A549 (cell line): Measurements from ENCODE around the gene MTX2. TPM values are rescaled to one million over a fixed set of nuclear protein-coding genes. Genes with fewer than 3 reads are reported as not detected.
"Not testable (repeated sequence)": the region's sequence is repeated elsewhere in the genome, so short reads cannot be mapped to it uniquely, and the experiment has no call there.

Experiments
- ATAC-seq, 2 experiments: fragments of 200-7000 bp in 1 of 2; fragments of >200 bp in 1 of 2; cut with Nextera tagmentation in 1 of 2; cut with Tn5 transposase in 1 of 2; 3 replicates each; pipeline versions ENCODE4 v1.8.0 to v1.9.1; 2018 to 2020; ENCODE audit warnings: mild to moderate bottlenecking in 1 of 2, moderate library complexity in 1 of 2
- CTCF ChIA-PET: fragments of 300-600 bp; sonication (Branson Sonifier 250); formaldehyde crosslinking; extraction: SDS; loops from one replicate; lab custom pipeline; 2021; ENCODE audit warnings: antibody characterized with exemption, inconsistent platforms; lab: Yijun Ruan, JAX
- POLR2A ChIA-PET: fragments of 350-600 bp; formaldehyde crosslinking; extraction: SDS; loops from one replicate; lab custom pipeline; 2021; ENCODE audit warnings: antibody characterized with exemption, inconsistent platforms; lab: Yijun Ruan, JAX
- DNase-seq, 2 experiments: peaks; one replicate each; pipeline versions ENCODE4 v3.0.0 to v3.0.0-alpha.2; 2011 to 2016; ENCODE audit warnings: low read depth in 1 of 2, low spot score in 1 of 2
- FAIRE-seq: peaks from 2 replicates; lab custom pipeline; 2011; peaks lifted over from hg19 to GRCh38; lab: Jason Lieb, UNC
- H3K27ac ChIP-seq, 2 experiments: fragments of >200 bp; sonication (Bioruptor Twin); formaldehyde crosslinking; 3 replicates each; pipeline ENCODE4 v1.5.1; 2016 to 2017
- H3K4me1 ChIP-seq: fragments of >200 bp; sonication (Bioruptor Twin); formaldehyde crosslinking; 3 replicates; pipeline ENCODE4 v1.6.1; 2016
- H3K4me2 ChIP-seq: fragments of >200 bp; sonication (Bioruptor Twin); formaldehyde crosslinking; 3 replicates; pipeline ENCODE4 v1.6.1; 2016
- H3K4me3 ChIP-seq: fragments of >200 bp; sonication (Bioruptor Twin); formaldehyde crosslinking; 3 replicates; pipeline ENCODE4 v1.5.1; 2016
- H3K9me3 ChIP-seq: fragments of >200 bp; sonication (Bioruptor Twin); formaldehyde crosslinking; 3 replicates; pipeline ENCODE4 v1.6.1; 2016
- CHD2 ChIP-seq: fragments of 150-350 bp; IDR thresholded peaks from 2 replicates; pipeline ENCODE4 v1.6.1; 2014; ENCODE audit warnings: low read length; ENCODE audit not compliant: partially characterized antibody
- KDM1A ChIP-seq: fragments of 200-600 bp; sonication (generic); IDR thresholded peaks from 2 replicates; pipeline ENCODE4 v1.6.1; 2016; ENCODE audit warnings: low read depth, mild to moderate bottlenecking
- PHF8 ChIP-seq: fragments of 200-600 bp; sonication (generic); IDR thresholded peaks from 2 replicates; pipeline ENCODE4 v1.6.1; 2016; ENCODE audit warnings: low read depth, mild to moderate bottlenecking, antibody characterized with exemption, moderate library complexity, borderline replicate concordance
- RAD21 ChIP-seq, 2 experiments: fragments of >200 bp in 1 of 2; sonication (Bioruptor Twin) in 1 of 2; formaldehyde crosslinking in 1 of 2; IDR thresholded peaks in 1 of 2; conservative IDR thresholded peaks in 1 of 2; 2 replicates in 1 of 2; 3 replicates in 1 of 2; pipeline ENCODE4 v1.6.1; 2012 to 2018; ENCODE audit warnings: inconsistent platforms in 1 of 2
- RFX5 ChIP-seq: fragments of 450-650 bp; IDR thresholded peaks from 2 replicates; pipeline ENCODE4 v1.7.1; 2014; ENCODE audit warnings: antibody characterized with exemption, mild to moderate bottlenecking, moderate library complexity
- TP53 ChIP-seq: fragments of 250-450 bp; sonication (Bioruptor Pico); IDR thresholded peaks from 2 replicates; pipeline ENCODE4 v1.5.0; 2021; ENCODE audit warnings: mild to moderate bottlenecking, moderate library complexity
- WGBS: methylation state at CpG from one replicate; pipeline ENCODE4 v1.1.6; 2017; ENCODE audit errors: missing lambda C conversion rate; 5-methylcytosine and 5-hydroxymethylcytosine counted together
- polyA plus RNA-seq, 4 experiments: library from polyadenylated mRNA; depleted of rRNA in 3 of 4; stranded (reverse); fragments of >200 nt; fragmentation: RNase III in 1 of 4; extraction: RNeasy Plus Mini Kit Qiagen cat#74134 plus additional on column Dnase treatment in 1 of 4; gene quantifications; 2 replicates in 3 of 4; 3 replicates in 1 of 4; pipeline ENCODE4 v1.2.3, GENCODE V29; 2011 to 2017
- TF ChIP-seq, protein P1 (sequence below): fragments of 200-600 bp; sonication (generic); IDR thresholded peaks from 2 replicates; pipeline ENCODE4 v1.6.1; 2016; ENCODE audit warnings: antibody characterized with exemption, mild to moderate bottlenecking, moderate library complexity

MTX2 gene
- polyA plus RNA-seq, 2 of the 4 experiments (the other 2 are of a cell fraction): 56.9 to 81.8 TPM

DNA sequence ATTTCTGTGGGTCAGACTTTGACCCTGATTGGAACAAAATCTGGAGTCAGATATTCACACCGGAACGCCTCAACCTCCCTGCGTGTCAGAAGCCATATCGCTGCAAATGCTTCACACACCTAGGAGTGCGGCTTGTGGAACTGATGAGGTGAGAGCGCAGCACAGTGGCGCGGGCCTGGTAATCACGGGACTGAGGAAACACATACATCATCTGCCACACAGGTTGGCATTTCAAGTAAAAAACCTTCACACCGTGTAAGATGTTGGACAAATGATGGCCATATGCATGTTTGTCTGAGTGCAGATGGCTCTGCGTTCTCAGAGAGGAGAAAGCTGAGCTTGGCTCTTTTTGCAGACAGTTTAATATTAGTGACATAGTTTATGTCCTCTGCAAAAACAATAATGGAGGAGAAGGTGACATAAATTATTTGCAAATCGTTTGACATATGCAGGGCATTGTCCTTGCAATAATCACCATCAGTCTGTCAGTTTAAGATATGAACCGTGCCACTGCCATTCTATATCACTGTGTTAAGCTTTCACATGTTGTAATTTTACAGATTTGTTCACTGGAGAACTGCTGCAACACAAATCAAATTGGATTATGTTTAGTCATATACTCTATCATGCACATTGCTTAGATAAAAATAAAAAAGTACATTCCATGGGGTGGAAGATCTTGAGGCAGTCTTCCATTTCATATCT, 101.4 kb downstream of the MTX2 start:
- H3K4me2 ChIP-seq: no peak overlapping the region
- no peak for FAIRE-seq
- H3K27ac ChIP-seq: no peak overlapping the region
- no peak for DNase-seq
- ChIA-PET CTCF (interaction anchor here (1.1 kb wide), 1 partner anchor 37 kb away, joined by 3 read pairs; no protein-coding TSS in a partner anchor), POLR2A (no interaction called here)
- no peak overlapping the region for H3K4me3 ChIP-seq
- H3K9me3 ChIP-seq: no peaks in the 10 kb centered on the region
- no peaks in the 10 kb centered on the region for H3K4me1 ChIP-seq
- ATAC-seq: no peak
- TF ChIP-seq RAD21 (conservative IDR thresholded peaks at IDR 0.05 in 1 of 2, IDR thresholded peaks at IDR 0.05 in 1 of 2) (0 out of 5 replicates have a peak, but pooled peaks of 1 of the 2 experiments have one; percentile 4), TP53 (CRISPR knock-in tag) (no peak)
- TF ChIP-seq, protein P1, sequence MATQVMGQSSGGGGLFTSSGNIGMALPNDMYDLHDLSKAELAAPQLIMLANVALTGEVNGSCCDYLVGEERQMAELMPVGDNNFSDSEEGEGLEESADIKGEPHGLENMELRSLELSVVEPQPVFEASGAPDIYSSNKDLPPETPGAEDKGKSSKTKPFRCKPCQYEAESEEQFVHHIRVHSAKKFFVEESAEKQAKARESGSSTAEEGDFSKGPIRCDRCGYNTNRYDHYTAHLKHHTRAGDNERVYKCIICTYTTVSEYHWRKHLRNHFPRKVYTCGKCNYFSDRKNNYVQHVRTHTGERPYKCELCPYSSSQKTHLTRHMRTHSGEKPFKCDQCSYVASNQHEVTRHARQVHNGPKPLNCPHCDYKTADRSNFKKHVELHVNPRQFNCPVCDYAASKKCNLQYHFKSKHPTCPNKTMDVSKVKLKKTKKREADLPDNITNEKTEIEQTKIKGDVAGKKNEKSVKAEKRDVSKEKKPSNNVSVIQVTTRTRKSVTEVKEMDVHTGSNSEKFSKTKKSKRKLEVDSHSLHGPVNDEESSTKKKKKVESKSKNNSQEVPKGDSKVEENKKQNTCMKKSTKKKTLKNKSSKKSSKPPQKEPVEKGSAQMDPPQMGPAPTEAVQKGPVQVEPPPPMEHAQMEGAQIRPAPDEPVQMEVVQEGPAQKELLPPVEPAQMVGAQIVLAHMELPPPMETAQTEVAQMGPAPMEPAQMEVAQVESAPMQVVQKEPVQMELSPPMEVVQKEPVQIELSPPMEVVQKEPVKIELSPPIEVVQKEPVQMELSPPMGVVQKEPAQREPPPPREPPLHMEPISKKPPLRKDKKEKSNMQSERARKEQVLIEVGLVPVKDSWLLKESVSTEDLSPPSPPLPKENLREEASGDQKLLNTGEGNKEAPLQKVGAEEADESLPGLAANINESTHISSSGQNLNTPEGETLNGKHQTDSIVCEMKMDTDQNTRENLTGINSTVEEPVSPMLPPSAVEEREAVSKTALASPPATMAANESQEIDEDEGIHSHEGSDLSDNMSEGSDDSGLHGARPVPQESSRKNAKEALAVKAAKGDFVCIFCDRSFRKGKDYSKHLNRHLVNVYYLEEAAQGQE: no peak
- 76% methylated on average over 13 of the region's 13 CpGs for WGBS

DNA sequence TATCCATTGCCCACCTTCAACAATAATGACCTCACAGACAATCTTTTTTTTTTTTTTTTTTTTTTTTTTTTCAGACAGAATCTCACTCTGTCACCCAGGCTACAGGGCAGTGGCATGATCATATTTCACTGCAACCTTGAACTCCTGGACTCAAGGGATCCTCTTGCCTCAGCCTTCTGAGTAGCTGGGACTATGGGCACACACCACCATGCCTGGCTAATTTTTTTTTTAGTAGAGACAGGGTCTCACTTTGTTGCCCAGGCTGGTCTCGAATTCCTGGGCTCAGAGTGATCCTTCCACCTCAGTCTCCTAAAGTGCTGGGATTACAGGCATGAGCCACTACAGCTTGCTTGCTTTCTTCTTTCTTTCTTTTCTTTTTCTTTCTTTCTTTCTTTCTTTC, 103.9 kb downstream of the MTX2 start:
- 0% methylated on average over 1 of the region's 1 CpG for WGBS
- H3K9me3 ChIP-seq, FAIRE-seq, DNase-seq, ATAC-seq, H3K4me3 ChIP-seq, CTCF ChIA-PET, POLR2A ChIA-PET, H3K4me1 ChIP-seq, H3K27ac ChIP-seq, H3K4me2 ChIP-seq: not testable (repeated sequence)

DNA sequence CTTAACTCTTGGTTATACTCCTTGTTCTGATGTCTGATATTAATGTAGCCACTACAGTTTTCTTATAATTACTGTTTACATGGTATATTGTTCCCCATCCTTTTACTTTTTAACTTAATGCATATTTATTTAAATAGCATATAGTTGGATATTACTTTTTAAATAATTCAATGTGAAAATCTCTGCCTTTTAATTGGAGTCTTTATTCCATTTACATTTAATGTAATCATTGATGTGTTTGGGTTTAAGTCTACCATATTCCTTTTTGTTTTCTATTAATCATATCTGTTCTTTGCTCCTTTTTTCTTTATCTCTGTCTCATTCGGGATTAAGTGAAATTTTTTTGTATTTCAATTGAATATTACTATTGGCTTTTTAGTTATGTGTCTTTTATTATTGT, 109.1 kb downstream of the MTX2 start:
- no peak for FAIRE-seq
- 67% methylated on average over 1 of the region's 1 CpG for WGBS
- Histone ChIP-seq H3K4me1 (no peaks in the 10 kb centered on the region), H3K4me3 (no peak overlapping the region), H3K27ac (no peak overlapping the region), H3K4me2 (no peak overlapping the region), H3K9me3 (peaks cover 15% of the 10 kb centered on the region; the same call in 2 of the 3 replicates)
- ATAC-seq: no peak
- ChIA-PET POLR2A (no interaction called here), CTCF (no interaction called here)
- TF ChIP-seq PHF8: no peak
- no peak for DNase-seq

DNA sequence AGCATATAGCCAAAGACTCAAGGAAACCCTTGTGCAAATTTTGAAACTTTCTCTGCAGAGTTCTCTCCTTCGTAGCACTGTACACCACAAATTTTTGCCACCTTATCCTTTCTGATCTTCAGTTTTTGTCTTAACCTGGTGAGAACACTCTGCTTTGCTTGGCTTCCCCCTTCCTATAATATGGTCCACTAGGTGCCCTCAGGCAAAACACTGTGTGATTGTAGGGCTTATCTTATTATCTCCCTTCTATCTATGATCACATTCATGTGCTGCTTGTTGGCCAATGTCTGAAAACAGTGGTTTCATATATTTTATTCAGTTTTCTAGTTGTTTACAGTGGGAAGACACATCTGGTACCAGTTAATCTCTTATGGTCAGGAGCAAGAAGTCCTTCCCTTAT, 111.1 kb downstream of the MTX2 start:
- CTCF ChIA-PET: interaction anchor here (1.1 kb wide), 1 partner anchor 15 kb away, joined by 4 read pairs; no protein-coding TSS in a partner anchor
- Histone ChIP-seq H3K4me1 (no peaks in the 10 kb centered on the region), H3K27ac (no peak overlapping the region), H3K4me3 (no peak overlapping the region), H3K9me3 (peaks cover 15% of the 10 kb centered on the region; the same call in 2 of the 3 replicates), H3K4me2 (no peak overlapping the region)
- FAIRE-seq (no peak), ATAC-seq (no peak), DNase-seq (no peak)
- POLR2A ChIA-PET: no interaction called here
- TF ChIP-seq RFX5: no peak
- WGBS: 56% methylated on average over 1 of the region's 1 CpG

DNA sequence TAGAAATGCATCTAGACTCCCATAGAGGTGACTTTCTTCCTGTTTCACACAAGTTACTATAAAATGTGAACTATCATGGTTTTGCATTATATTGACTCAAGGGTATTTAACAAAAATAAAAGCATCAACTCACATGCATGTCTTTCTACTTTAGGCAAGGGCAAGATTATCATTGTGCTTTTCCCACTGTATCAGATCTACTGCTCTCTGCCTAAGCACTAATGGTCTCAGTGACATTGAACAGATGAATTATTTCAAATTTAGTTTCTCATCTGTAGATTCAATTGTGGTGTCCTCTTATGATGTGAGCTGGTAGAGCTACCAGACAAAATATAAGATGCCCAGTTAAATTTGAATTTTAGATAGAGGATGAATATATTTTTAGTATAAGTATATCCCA, 113.9 kb downstream of the MTX2 start:
- POLR2A ChIA-PET: no interaction called here
- H3K27ac ChIP-seq: no peak overlapping the region
- H3K9me3 ChIP-seq: peaks cover 9% of the 10 kb centered on the region; the same call in 2 of the 3 replicates
- DNase-seq: no peak
- ATAC-seq: no peak
- FAIRE-seq: no peak
- no peaks in the 10 kb centered on the region for H3K4me1 ChIP-seq
- CTCF ChIA-PET: interaction anchor here (1.1 kb wide), 1 partner anchor 42 kb away, joined by 3 read pairs; no protein-coding TSS in a partner anchor
- TF ChIP-seq KDM1A: no peak
- TF ChIP-seq CHD2: no peak
- H3K4me3 ChIP-seq: no peak overlapping the region
- H3K4me2 ChIP-seq: no peak overlapping the region
